ENCODE measurements around the gene ARAP2. TPM values are rescaled to one million over a fixed set of nuclear protein-coding genes. Genes with fewer than 3 reads are reported as not detected.

ARAP2 gene
- total RNA-seq, 1 experiment from 2014 or later: 25.8 TPM

DNA sequence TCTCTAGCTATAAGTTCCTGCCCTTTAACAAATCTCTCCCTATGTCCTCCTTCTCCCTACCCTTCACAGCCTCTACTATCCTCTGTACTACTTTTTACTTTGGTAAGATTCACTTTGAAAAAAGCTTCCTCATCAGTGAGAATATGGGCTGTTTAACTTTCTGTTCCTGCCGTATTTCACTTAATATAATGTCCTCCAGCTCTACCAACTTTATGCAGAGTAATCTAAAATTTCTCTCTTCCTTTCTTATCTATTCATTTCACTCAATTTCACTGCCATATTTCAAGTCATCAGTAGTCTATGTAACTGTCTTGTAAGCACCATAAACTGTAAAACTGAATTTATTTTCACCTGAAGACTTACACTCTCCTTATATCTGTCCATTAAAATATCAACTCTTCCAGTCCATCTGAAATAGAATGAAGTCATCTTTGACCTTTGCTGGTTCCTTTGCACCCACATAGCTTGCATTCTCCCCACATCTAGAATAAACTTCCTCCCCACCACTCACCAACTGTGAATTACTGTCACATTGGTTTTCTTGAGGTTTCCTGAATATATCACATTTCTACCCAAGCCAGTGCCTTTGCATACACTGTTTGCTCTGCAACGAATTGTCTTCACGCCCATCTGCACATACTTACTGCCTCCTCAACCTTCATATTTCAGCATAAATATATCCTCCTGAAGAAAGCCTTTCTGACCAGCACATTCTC lies 54.6 kb downstream of the ARAP2 start:
- ChIA-PET POLR2A (ENCODE audit: unreplicated experiment) (no interaction called here), CTCF (no interaction called here)
- no peaks in the 10 kb centered on the region for H3K27me3 ChIP-seq (ENCODE audit: insufficient read depth, low read depth)
- H3K9me2 ChIP-seq (ENCODE audit: insufficient read depth): no peaks in the 10 kb centered on the region
- no peak for DNase-seq
- intact Hi-C loops (cut with micrococcal nuclease; ENCODE audit: unreplicated experiment): loop anchor here (10.0 kb wide), 1 partner anchor 105 kb away; no protein-coding TSS in a partner anchor
- TF ChIP-seq, protein P1, sequence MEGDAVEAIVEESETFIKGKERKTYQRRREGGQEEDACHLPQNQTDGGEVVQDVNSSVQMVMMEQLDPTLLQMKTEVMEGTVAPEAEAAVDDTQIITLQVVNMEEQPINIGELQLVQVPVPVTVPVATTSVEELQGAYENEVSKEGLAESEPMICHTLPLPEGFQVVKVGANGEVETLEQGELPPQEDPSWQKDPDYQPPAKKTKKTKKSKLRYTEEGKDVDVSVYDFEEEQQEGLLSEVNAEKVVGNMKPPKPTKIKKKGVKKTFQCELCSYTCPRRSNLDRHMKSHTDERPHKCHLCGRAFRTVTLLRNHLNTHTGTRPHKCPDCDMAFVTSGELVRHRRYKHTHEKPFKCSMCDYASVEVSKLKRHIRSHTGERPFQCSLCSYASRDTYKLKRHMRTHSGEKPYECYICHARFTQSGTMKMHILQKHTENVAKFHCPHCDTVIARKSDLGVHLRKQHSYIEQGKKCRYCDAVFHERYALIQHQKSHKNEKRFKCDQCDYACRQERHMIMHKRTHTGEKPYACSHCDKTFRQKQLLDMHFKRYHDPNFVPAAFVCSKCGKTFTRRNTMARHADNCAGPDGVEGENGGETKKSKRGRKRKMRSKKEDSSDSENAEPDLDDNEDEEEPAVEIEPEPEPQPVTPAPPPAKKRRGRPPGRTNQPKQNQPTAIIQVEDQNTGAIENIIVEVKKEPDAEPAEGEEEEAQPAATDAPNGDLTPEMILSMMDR (conservative IDR thresholded peaks at IDR 0.05): no peak
- TF ChIP-seq EZH2 (IDR thresholded peaks at IDR 0.05; ENCODE audit: low read depth): no peak
- H3K79me2 ChIP-seq (ENCODE audit: low read depth): no peaks in the 10 kb centered on the region
- H3K4me1 ChIP-seq (replicated peaks; ENCODE audit: insufficient read depth): no peaks in the 10 kb centered on the region
- H3K4me2 ChIP-seq: no peak overlapping the region
- H3K36me3 ChIP-seq (ENCODE audit: low read depth): 0 out of 2 replicates have a peak, but pooled peaks cover 10% of the 10 kb centered on the region
- no peak overlapping the region for H2AFZ ChIP-seq
- H3K9me3 ChIP-seq (ENCODE audit: insufficient read depth, low read depth): no peaks in the 10 kb centered on the region
- H3K4me3 ChIP-seq: no peak overlapping the region
- H4K20me1 ChIP-seq (ENCODE audit: insufficient read depth): no peaks in the 10 kb centered on the region
- no peak overlapping the region for H3K27ac ChIP-seq
- no TSS peak for BruUV-seq (replicated peaks)
- H3F3A ChIP-seq (ENCODE audit: insufficient read depth, low read depth): no peaks in the 10 kb centered on the region; the same call in 1 of the 2 replicates

DNA sequence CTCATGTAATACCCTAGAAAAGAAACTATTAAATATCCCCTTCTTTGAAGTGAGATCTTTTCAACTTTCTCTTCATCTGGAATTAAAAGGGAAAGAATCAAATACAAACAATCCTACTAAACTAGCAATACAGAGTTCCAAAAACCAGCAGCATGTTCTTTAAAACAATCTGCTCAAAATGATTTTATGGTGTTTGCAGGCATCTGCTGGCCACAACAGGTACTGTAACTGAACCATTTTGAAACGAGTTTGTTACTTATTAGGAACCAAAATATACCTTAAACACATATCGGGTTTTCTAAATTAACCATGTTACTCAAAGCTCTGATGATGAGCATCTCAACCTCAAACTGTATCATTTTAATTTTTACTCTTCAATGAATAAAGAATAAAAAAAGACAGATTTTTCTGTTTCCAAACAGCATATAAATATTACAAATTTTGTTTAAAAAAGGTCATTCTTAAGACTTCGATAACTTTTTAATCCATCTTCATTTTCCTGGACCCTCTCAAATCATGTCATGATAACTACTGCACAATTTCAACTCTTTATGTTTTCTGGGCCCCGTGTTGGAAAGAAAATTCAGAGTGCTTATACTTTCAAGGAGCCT lies 56.5 kb downstream of the ARAP2 start:
- 0 out of 2 replicates have a peak, but pooled peaks cover under 1% of the 10 kb centered on the region for H3K36me3 ChIP-seq (ENCODE audit: low read depth)
- no TSS peak for BruUV-seq (replicated peaks)
- H3K9me2 ChIP-seq (ENCODE audit: insufficient read depth): no peaks in the 10 kb centered on the region
- H3K4me2 ChIP-seq: no peak overlapping the region
- no peaks in the 10 kb centered on the region for H3K4me1 ChIP-seq (replicated peaks; ENCODE audit: insufficient read depth)
- no peaks in the 10 kb centered on the region for H3K9me3 ChIP-seq (ENCODE audit: insufficient read depth, low read depth)
- H3K4me3 ChIP-seq: no peak overlapping the region
- no peaks in the 10 kb centered on the region for H4K20me1 ChIP-seq (ENCODE audit: insufficient read depth)
- no peaks in the 10 kb centered on the region for H3K27me3 ChIP-seq (ENCODE audit: insufficient read depth, low read depth)
- ChIA-PET POLR2A (ENCODE audit: unreplicated experiment) (no interaction called here), CTCF (no interaction called here)
- DNase-seq: no peak
- intact Hi-C loops (cut with micrococcal nuclease; ENCODE audit: unreplicated experiment): no loop called here
- H3F3A ChIP-seq (ENCODE audit: insufficient read depth, low read depth): no peaks in the 10 kb centered on the region; the same call in 1 of the 2 replicates
- no peak overlapping the region for H2AFZ ChIP-seq
- no peak for TF ChIP-seq EZH2 (IDR thresholded peaks at IDR 0.05; ENCODE audit: low read depth)
- TF ChIP-seq, protein P1 (conservative IDR thresholded peaks at IDR 0.05): peak; percentile 76
- H3K79me2 ChIP-seq (ENCODE audit: low read depth): no peaks in the 10 kb centered on the region
- no peak overlapping the region for H3K27ac ChIP-seq

DNA sequence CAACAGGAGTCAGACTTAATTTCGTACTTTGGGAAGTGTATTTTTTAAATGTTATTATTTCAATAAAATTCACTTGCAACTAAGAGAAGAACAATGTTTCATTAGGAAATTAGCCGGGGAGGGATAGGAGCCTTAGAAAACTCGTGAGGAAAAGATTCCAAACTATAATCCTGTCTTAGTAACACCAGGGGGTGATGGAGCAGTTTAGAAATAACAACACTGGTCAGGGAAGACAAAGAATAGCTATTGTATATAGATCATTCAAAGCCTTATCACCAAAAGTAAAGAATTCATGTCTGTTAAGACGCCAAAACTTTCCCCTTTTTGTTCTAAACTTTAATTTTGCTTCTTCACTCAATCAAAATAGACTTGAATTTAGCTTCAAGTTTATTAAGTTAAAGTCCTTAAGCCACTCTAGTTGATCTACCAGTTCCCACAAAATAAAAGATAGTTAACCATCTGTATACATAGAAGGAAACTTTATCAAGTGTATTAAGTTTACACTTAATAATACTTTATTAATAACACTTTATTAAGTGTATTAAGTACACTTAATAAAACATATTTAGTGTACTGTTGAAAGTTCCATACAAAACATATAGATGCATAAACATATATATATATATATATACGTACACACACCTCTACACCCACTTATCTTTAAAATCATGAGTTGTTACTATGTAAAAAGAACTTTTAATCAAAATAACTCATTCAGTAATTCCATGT lies 60.5 kb downstream of the ARAP2 start:
- Histone ChIP-seq H3K27me3 (ENCODE audit: insufficient read depth, low read depth) (no peaks in the 10 kb centered on the region), H3K79me2 (ENCODE audit: low read depth) (no peaks in the 10 kb centered on the region), H3K9me3 (ENCODE audit: insufficient read depth, low read depth) (no peaks in the 10 kb centered on the region), H3K9me2 (ENCODE audit: insufficient read depth) (no peaks in the 10 kb centered on the region), H3F3A (ENCODE audit: insufficient read depth, low read depth) (no peaks in the 10 kb centered on the region; the same call in 1 of the 2 replicates), H3K4me1 (replicated peaks; ENCODE audit: insufficient read depth) (no peaks in the 10 kb centered on the region), H3K4me2 (no peak overlapping the region), H3K4me3 (no peak overlapping the region), H3K36me3 (ENCODE audit: low read depth) (no peaks in the 10 kb centered on the region), H2AFZ (no peak overlapping the region), H3K27ac (no peak overlapping the region), H4K20me1 (ENCODE audit: insufficient read depth) (no peaks in the 10 kb centered on the region)
- intact Hi-C loops (cut with micrococcal nuclease; ENCODE audit: unreplicated experiment): no loop called here
- no TSS peak for BruUV-seq (replicated peaks)
- TF ChIP-seq EZH2 (IDR thresholded peaks at IDR 0.05; ENCODE audit: low read depth): no peak
- TF ChIP-seq, protein P1 (conservative IDR thresholded peaks at IDR 0.05): no peak
- ChIA-PET CTCF (no interaction called here), POLR2A (ENCODE audit: unreplicated experiment) (no interaction called here)
- no peak for DNase-seq

Data from PC-9 (cell line).